ENCODE results near the gene IFNK.

IFNK gene

DNA sequence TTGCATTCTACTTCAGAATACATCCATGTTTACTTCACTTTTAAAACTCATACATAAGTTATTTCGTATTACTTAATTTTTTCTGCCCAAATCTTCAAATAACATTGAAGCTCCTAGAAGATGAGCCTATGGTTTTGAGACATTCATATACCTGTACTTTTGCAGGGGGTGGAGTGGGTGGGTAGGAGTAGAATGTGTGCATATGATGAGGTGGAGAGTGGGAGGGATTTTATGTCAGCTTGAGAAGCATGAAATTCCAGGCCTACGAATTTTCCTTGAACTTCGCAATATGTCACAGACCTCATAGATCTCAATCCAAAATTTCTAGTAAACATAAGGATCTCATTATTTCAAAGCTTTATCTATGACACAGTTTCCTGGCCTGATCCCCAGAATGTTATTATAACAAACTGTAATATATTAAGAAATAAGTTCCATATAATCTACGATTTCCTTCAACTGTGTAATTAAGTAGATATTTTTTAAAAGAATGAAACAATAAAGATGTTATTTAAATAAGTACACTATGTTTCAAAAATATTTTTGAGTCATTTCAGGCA, 25.2 kb downstream of the IFNK start:
- CTCF ChIA-PET: interaction anchor here (1.0 to 5.1 kb wide), 6 partner anchors 10 to 217 kb away, joined by 4 to 78 read pairs (median 4); partner anchors contain the start of gene MOB3B
- H3K4me3 ChIP-seq (ENCODE audit: low read depth, low read length): no peak overlapping the region
- H3K27ac ChIP-seq (ENCODE audit: extremely low read depth, low read depth, low read length): no peak overlapping the region
- TF ChIP-seq, protein P1, sequence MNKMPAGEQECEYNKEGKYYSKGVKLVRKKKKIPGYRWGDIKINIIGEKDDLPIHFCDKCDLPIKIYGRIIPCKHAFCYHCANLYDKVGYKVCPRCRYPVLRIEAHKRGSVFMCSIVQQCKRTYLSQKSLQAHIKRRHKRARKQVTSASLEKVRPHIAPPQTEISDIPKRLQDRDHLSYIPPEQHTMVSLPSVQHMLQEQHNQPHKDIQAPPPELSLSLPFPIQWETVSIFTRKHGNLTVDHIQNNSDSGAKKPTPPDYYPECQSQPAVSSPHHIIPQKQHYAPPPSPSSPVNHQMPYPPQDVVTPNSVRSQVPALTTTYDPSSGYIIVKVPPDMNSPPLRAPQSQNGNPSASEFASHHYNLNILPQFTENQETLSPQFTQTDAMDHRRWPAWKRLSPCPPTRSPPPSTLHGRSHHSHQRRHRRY (tag by site-specific recombination; IDR thresholded peaks at IDR 0.05): no peak
- no peak for TF ChIP-seq SP3 (tag by site-specific recombination; IDR thresholded peaks at IDR 0.05)
- TF ChIP-seq, protein P2, sequence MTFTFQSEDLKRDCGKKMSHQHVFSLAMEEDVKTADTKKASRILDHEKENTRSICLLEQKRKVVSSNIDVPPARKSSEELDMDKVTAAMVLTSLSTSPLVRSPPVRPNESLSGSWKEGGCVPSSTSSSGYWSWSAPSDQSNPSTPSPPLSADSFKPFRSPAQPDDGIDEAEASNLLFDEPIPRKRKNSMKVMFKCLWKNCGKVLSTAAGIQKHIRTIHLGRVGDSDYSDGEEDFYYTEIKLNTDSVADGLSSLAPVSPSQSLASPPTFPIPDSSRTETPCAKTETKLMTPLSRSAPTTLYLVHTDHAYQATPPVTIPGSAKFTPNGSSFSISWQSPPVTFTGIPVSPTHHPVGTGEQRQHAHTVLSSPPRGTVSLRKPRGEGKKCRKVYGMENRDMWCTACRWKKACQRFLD (tag by site-specific recombination; IDR thresholded peaks at IDR 0.05): no peak
- no peak for TF ChIP-seq OSR2 (tag by site-specific recombination; IDR thresholded peaks at IDR 0.05)
- no peak for TF ChIP-seq ZNF280D (tag by site-specific recombination; IDR thresholded peaks at IDR 0.05)
- TF ChIP-seq ZNF530 (tag by site-specific recombination; IDR thresholded peaks at IDR 0.05; ENCODE audit: low read depth): no peak
- TF ChIP-seq EGR2 (tag by site-specific recombination; IDR thresholded peaks at IDR 0.05; ENCODE audit: low read depth): peak; percentile 75
- TF ChIP-seq SETDB1 (IDR thresholded peaks at IDR 0.05; ENCODE audit: insufficient read length, low read length): no peak
- TF ChIP-seq ZNF324 (tag by site-specific recombination; IDR thresholded peaks at IDR 0.05): no peak
- no peak for TF ChIP-seq ZXDB (tag by site-specific recombination; IDR thresholded peaks at IDR 0.05)
- TF ChIP-seq ZNF292 (tag by site-specific recombination; IDR thresholded peaks at IDR 0.05; ENCODE audit: borderline replicate concordance, low read depth): no peak
- no peak for TF ChIP-seq ZNF791 (tag by site-specific recombination; IDR thresholded peaks at IDR 0.05)
- peak; percentile 62 for TF ChIP-seq ZFHX2 (tag by site-specific recombination; conservative IDR thresholded peaks at IDR 0.05)
- peaks cover 0 to 42% of the 10 kb centered on the region in 2 experiments; a peak in 2 of 3 replicates for H3K36me3 ChIP-seq (ENCODE audit: control insufficient read depth in 2 of 2, insufficient read depth in 1 of 2, low read length in 2 of 2)
- H3K9me3 ChIP-seq (ENCODE audit: control insufficient read depth, insufficient read depth, low read depth, low read length): no peaks in the 10 kb centered on the region
- no peaks in the 10 kb centered on the region for H3K4me1 ChIP-seq (ENCODE audit: control insufficient read depth, insufficient read depth, low read length)
- POLR2A ChIA-PET: no interaction called here

DNA sequence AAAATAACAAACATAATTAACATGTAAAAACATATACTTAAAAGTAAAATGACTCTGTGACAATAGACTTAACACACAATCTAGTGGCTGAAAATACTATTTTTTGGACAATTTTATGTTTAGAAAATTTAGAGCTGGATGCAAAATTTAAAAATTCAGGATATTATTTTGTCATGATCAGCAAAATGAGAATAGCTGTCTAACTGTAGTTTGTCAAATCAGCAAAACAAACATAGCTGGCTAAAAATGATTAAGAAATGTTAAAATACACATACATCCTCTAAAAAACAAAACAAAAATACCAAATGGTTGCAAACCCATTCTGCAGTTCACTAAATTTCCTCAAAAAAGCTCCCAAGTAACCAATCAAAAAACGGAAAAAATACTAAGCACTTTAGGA, 30.6 kb downstream of the IFNK start:
- H3K9me3 ChIP-seq (ENCODE audit: control insufficient read depth, insufficient read depth, low read depth, low read length): no peaks in the 10 kb centered on the region
- peaks cover 7 to 54% of the 10 kb centered on the region in 2 experiments for H3K36me3 ChIP-seq (ENCODE audit: control insufficient read depth in 2 of 2, insufficient read depth in 1 of 2, low read length in 2 of 2)
- ChIA-PET POLR2A (interaction anchor here (0.7 kb wide), 1 partner anchor 347 kb away, joined by 4 read pairs; no protein-coding TSS in a partner anchor), CTCF (interaction anchor here (0.6 to 1.0 kb wide), 2 partner anchors 222 to 797 kb away, joined by 4 to 6 read pairs; no protein-coding TSS in a partner anchor)
- H3K27ac ChIP-seq (ENCODE audit: extremely low read depth, low read depth, low read length): no peak overlapping the region
- no peak overlapping the region for H3K4me3 ChIP-seq (ENCODE audit: low read depth, low read length)
- H3K4me1 ChIP-seq (ENCODE audit: control insufficient read depth, insufficient read depth, low read length): no peaks in the 10 kb centered on the region
- no peak for TF ChIP-seq ZNF768 (tag by site-specific recombination; IDR thresholded peaks at IDR 0.05)
- no peak for TF ChIP-seq ZNF211 (tag by site-specific recombination; IDR thresholded peaks at IDR 0.05; ENCODE audit: low read depth)
- TF ChIP-seq TCF7L2 (IDR thresholded peaks at IDR 0.05; ENCODE audit: borderline replicate concordance, low read depth, low read length): no peak
- no peak for TF ChIP-seq ZNF747 (tag by site-specific recombination; IDR thresholded peaks at IDR 0.05)
- TF ChIP-seq ZSCAN23 (tag by site-specific recombination; IDR thresholded peaks at IDR 0.05): no peak
- no peak for TF ChIP-seq ELK4 (IDR thresholded peaks at IDR 0.05; ENCODE audit: borderline replicate concordance, low read depth, low read length)
- no peak for TF ChIP-seq PRDM6 (tag by site-specific recombination; IDR thresholded peaks at IDR 0.05)
- no peak for TF ChIP-seq ZNF518A (tag by site-specific recombination; conservative IDR thresholded peaks at IDR 0.05; ENCODE audit: low read depth)

All from HEK293 (cell line).